HL-60 (cell line): Measurements from ENCODE around the gene MLLT3.

Experiments used
- DNase-seq, 2 experiments: peaks; one replicate each; pipeline ENCODE4 v3.0.0-alpha.2; 2010 to 2020; ENCODE audit warnings: low read depth in 1 of 2, low spot score in 1 of 2
- H3K27ac ChIP-seq: fragments of 250-450 bp; sonication (Bioruptor Pico); replicated peaks from 2 replicates; pipeline ENCODE4 v1.5.1; 2020; ENCODE audit warnings: mild to moderate bottlenecking, moderate library complexity
- H3K27me3 ChIP-seq: fragments of 250-450 bp; sonication (Bioruptor Pico); 2 replicates; pipeline ENCODE4 v1.5.1; 2021; ENCODE audit warnings: mild to moderate bottlenecking, moderate library complexity; ENCODE audit not compliant: insufficient read depth, poor library complexity, severe bottlenecking
- H3K4me3 ChIP-seq: replicated peaks from 2 replicates; pipeline ENCODE4 v1.5.1; 2011; ENCODE audit warnings: mild to moderate bottlenecking, control low read depth, low read length; ENCODE audit not compliant: insufficient read depth
- CTCF ChIP-seq: IDR thresholded peaks from one replicate; pipeline ENCODE4 v1.5.1; 2011; ENCODE audit warnings: low read length, control low read depth, inconsistent platforms; ENCODE audit not compliant: insufficient read depth
- GABPA ChIP-seq: IDR thresholded peaks from 2 replicates; pipeline ENCODE4 v1.6.1; 2012; ENCODE audit warnings: low read depth
- POLR2AphosphoS5 ChIP-seq: IDR thresholded peaks from 2 replicates; pipeline ENCODE4 v1.6.1; 2012; ENCODE audit warnings: low read depth
- REST ChIP-seq: IDR thresholded peaks from 2 replicates; pipeline ENCODE4 v1.6.1; 2012; ENCODE audit warnings: low read depth; ENCODE audit not compliant: insufficient replicate concordance
- SPI1 ChIP-seq: IDR thresholded peaks from 2 replicates; pipeline ENCODE4 v1.6.1; 2012; ENCODE audit warnings: low read depth, mild to moderate bottlenecking, borderline replicate concordance

MLLT3 gene

GRCh38 chr9:20356403-20357036, 265.8 kb downstream of the MLLT3 start:
- no peak overlapping the region for H3K27ac ChIP-seq

GRCh38 chr9:20355022-20355421, 267.3 kb downstream of the MLLT3 start:
- Histone ChIP-seq H3K27ac (no peak overlapping the region), H3K4me3 (no peak overlapping the region), H3K27me3 (no peaks in the 10 kb centered on the region)
- DNase-seq = no peak
- TF ChIP-seq POLR2AphosphoS5 = no peak
- TF ChIP-seq CTCF = no peak
- no peak for TF ChIP-seq REST
- no peak for TF ChIP-seq SPI1
- no peak for TF ChIP-seq GABPA

More at GRCh38 chr9:20356403-20357036, 265.8 kb downstream of the MLLT3 start:
- peak in 1 of 2 experiments; percentile 24 for DNase-seq
- Histone ChIP-seq H3K27me3 (no peaks in the 10 kb centered on the region), H3K4me3 (no peak overlapping the region)
- peak; percentile 3 for TF ChIP-seq CTCF
- no peak for TF ChIP-seq GABPA

GRCh38 chr9:20353931-20354652, 268.2 kb downstream of the MLLT3 start:
- Histone ChIP-seq H3K27me3 (no peaks in the 10 kb centered on the region), H3K4me3 (no peak overlapping the region), H3K27ac (no peak overlapping the region)
- no peak for DNase-seq
- TF ChIP-seq POLR2AphosphoS5 = no peak
- no peak for TF ChIP-seq SPI1
- no peak for TF ChIP-seq GABPA
- TF ChIP-seq REST = no peak
- no peak for TF ChIP-seq CTCF
